DND-41 (cell line): ENCODE measurements around the gene CFAP107.

ENCODE experiments used
- ATAC-seq: fragments of 200-7000 bp; cut with Tn5 transposase; 3 replicates; pipeline ENCODE4 v1.9.1; 2021; ENCODE audit warnings: low read depth; ENCODE audit not compliant: insufficient read depth
- DNase-seq: peaks from one replicate; pipeline ENCODE4 v3.0.0-alpha.2; 2020
- H2AFZ ChIP-seq: 2 replicates; pipeline ENCODE4 v1.6.0; 2012; ENCODE audit warnings: low read depth, low read length
- H3K27ac ChIP-seq: 2 replicates; pipeline ENCODE4 v1.5.1; 2012; ENCODE audit warnings: low read length, inconsistent platforms
- H3K27me3 ChIP-seq: fragments of 200-600 bp; sonication (generic); 2 replicates; pipeline ENCODE4 v1.6.0; 2012; ENCODE audit warnings: low read length, mild to moderate bottlenecking, inconsistent platforms; ENCODE audit not compliant: insufficient read depth, poor library complexity
- H3K36me3 ChIP-seq: 2 replicates; pipeline ENCODE4 v1.5.1; 2012; ENCODE audit warnings: low read length, inconsistent platforms; ENCODE audit not compliant: insufficient read depth
- H3K4me1 ChIP-seq: 2 replicates; pipeline ENCODE4 v1.5.1; 2012; ENCODE audit warnings: mild to moderate bottlenecking, low read length; ENCODE audit not compliant: insufficient read depth
- H3K4me2 ChIP-seq: 2 replicates; pipeline ENCODE4 v1.6.0; 2012; ENCODE audit warnings: mild to moderate bottlenecking, moderate library complexity, low read length, inconsistent platforms; ENCODE audit not compliant: insufficient read depth
- H3K4me3 ChIP-seq, 2 experiments: fragments of 200-600 bp in 1 of 2; shearing (Covaris generic) in 1 of 2; 2 replicates each; pipeline ENCODE4 v1.5.1; 2012 to 2016; ENCODE audit warnings: inconsistent platforms in 2 of 2, low read length in 2 of 2, mild to moderate bottlenecking in 2 of 2, low read depth in 1 of 2, moderate library complexity in 1 of 2
- H3K79me2 ChIP-seq: 2 replicates; pipeline ENCODE4 v1.6.0; 2012; ENCODE audit warnings: low read length, inconsistent platforms; ENCODE audit not compliant: insufficient read depth
- H3K9ac ChIP-seq: 2 replicates; pipeline ENCODE4 v1.6.0; 2012; ENCODE audit warnings: low read depth, mild to moderate bottlenecking, inconsistent platforms, low read length, moderate library complexity
- H3K9me3 ChIP-seq: 2 replicates; pipeline ENCODE4 v1.5.1; 2012; ENCODE audit warnings: low read length, moderate library complexity, mild to moderate bottlenecking, inconsistent platforms; ENCODE audit not compliant: insufficient read depth, severe bottlenecking
- H4K20me1 ChIP-seq: 2 replicates; pipeline ENCODE4 v1.6.0; 2012; ENCODE audit warnings: low read length; ENCODE audit not compliant: insufficient read depth
- CTCF ChIP-seq: IDR thresholded peaks from 2 replicates; pipeline ENCODE4 v1.5.1; 2012; ENCODE audit warnings: borderline replicate concordance, low read length, moderate library complexity, mild to moderate bottlenecking; ENCODE audit not compliant: poor library complexity, severe bottlenecking; ENCODE audit errors: extremely low read depth
- EZH2 ChIP-seq: IDR thresholded peaks from 3 replicates; pipeline ENCODE4 v1.6.1; 2012; ENCODE audit warnings: borderline replicate concordance, low read depth, mild to moderate bottlenecking, moderate library complexity, low read length, inconsistent platforms; ENCODE audit not compliant: severe bottlenecking

CFAP107 gene

GRCh38 chr1:12756273-12756672, 10.3 kb downstream of the CFAP107 start:
- Histone ChIP-seq H4K20me1 (no peaks in the 10 kb centered on the region), H3K4me3 (no peak overlapping the region), H3K36me3 (no peaks in the 10 kb centered on the region), H2AFZ (no peak overlapping the region), H3K9me3 (no peaks in the 10 kb centered on the region), H3K27ac (no peak overlapping the region), H3K4me2 (no peak overlapping the region), H3K9ac (no peak overlapping the region), H3K27me3 (peaks cover 10% of the 10 kb centered on the region), H3K4me1 (no peaks in the 10 kb centered on the region), H3K79me2 (no peaks in the 10 kb centered on the region)
- DNase-seq (no peak), ATAC-seq (no peak)
- TF ChIP-seq CTCF = no peak
- no peak for TF ChIP-seq EZH2

- H3K27me3 ChIP-seq = peaks cover 10% of the 10 kb centered on the region
Measured at GRCh38 chr1:12756768-12757413, 10.9 kb downstream of the CFAP107 start.

GRCh38 chr1:12757836-12758235, 11.8 kb downstream of the CFAP107 start:
- H3K79me2 ChIP-seq = no peaks in the 10 kb centered on the region
- H3K27ac ChIP-seq = no peak overlapping the region
- ATAC-seq (no peak), DNase-seq (no peak)
- no peak overlapping the region for H3K4me3 ChIP-seq
- no peak overlapping the region for H3K4me2 ChIP-seq
- H3K9ac ChIP-seq = no peak overlapping the region
- no peak overlapping the region for H2AFZ ChIP-seq
- H4K20me1 ChIP-seq = no peaks in the 10 kb centered on the region
- peaks cover 10% of the 10 kb centered on the region for H3K27me3 ChIP-seq
- no peaks in the 10 kb centered on the region for H3K4me1 ChIP-seq
- TF ChIP-seq CTCF (no peak), EZH2 (no peak)
- no peaks in the 10 kb centered on the region for H3K36me3 ChIP-seq
- H3K9me3 ChIP-seq = no peaks in the 10 kb centered on the region

More at GRCh38 chr1:12756768-12757413, 10.9 kb downstream of the CFAP107 start:
- no peak for DNase-seq
- no peaks in the 10 kb centered on the region for H3K79me2 ChIP-seq
- no peak overlapping the region for H3K4me2 ChIP-seq
- TF ChIP-seq EZH2 (no peak), CTCF (no peak)
- H3K9ac ChIP-seq = no peak overlapping the region
- H3K27ac ChIP-seq = no peak overlapping the region
- H4K20me1 ChIP-seq = no peaks in the 10 kb centered on the region
- H3K9me3 ChIP-seq = no peaks in the 10 kb centered on the region
- no peak overlapping the region for H2AFZ ChIP-seq
- no peaks in the 10 kb centered on the region for H3K36me3 ChIP-seq
- no peak overlapping the region for H3K4me3 ChIP-seq
- H3K4me1 ChIP-seq = no peaks in the 10 kb centered on the region
- no peak for ATAC-seq
